GM18861 (cell line): ENCODE measurements around the gene GJC1.
"Not testable (repeated sequence)": the region's sequence is repeated elsewhere in the genome, so short reads cannot be mapped to it uniquely, and the experiment has no call there.

Experiments used
- ATAC-seq: cut with Tn5 transposase; IDR thresholded peaks from one replicate; pipeline ENCODE4 v1.9.1; 2021; ENCODE audit not compliant: unreplicated experiment

The GJC1 gene

GRCh38 chr17:44846206-44846605 is 16.1 kb upstream of the GJC1 start:
- no peak for ATAC-seq

- no peak for ATAC-seq
These were observed 14.3 kb upstream of the GJC1 start for GRCh38 chr17:44844390-44844830.

GRCh38 chr17:44842748-44843147 is 12.7 kb upstream of the GJC1 start:
- no peak for ATAC-seq

GRCh38 chr17:44840936-44841335 is 10.8 kb upstream of the GJC1 start:
- no peak for ATAC-seq

- ATAC-seq, result no peak
These were observed 10.2 kb upstream of the GJC1 start for GRCh38 chr17:44840274-44840673.

- no peak for ATAC-seq
These were observed 7.1 kb upstream of the GJC1 start for GRCh38 chr17:44837196-44837595.

- ATAC-seq, result no peak
These were observed 2.7 kb upstream of the GJC1 start for GRCh38 chr17:44832805-44833204.

GRCh38 chr17:44831371-44831770 is 1.3 kb upstream of the GJC1 start:
- ATAC-seq, result no peak

GRCh38 chr17:44830359-44831288 is 537 bp upstream of the GJC1 start:
- ATAC-seq, result no peak

- no peak for ATAC-seq
These were observed 1.1 kb downstream of the GJC1 start for GRCh38 chr17:44828919-44829522.

- no peak for ATAC-seq
These were observed 2.2 kb downstream of the GJC1 start for GRCh38 chr17:44827863-44828262.

GRCh38 chr17:44826123-44826790 is 3.8 kb downstream of the GJC1 start:
- ATAC-seq, result no peak

GRCh38 chr17:44825236-44825635 is 4.9 kb downstream of the GJC1 start:
- not testable (repeated sequence) for ATAC-seq

- ATAC-seq, result no peak
These were observed 9.4 kb downstream of the GJC1 start for GRCh38 chr17:44820631-44821212.

- ATAC-seq, result not testable (repeated sequence)
These were observed 11.6 kb downstream of the GJC1 start for GRCh38 chr17:44818508-44818907.

GRCh38 chr17:44812263-44812662 is 17.8 kb downstream of the GJC1 start:
- ATAC-seq, result no peak

GRCh38 chr17:44808656-44809388 is 21.3 kb downstream of the GJC1 start:
- ATAC-seq, result not testable (repeated sequence)

GRCh38 chr17:44808156-44808555 is 21.9 kb downstream of the GJC1 start:
- no peak for ATAC-seq

- ATAC-seq, result no peak
These were observed 22.3 kb downstream of the GJC1 start for GRCh38 chr17:44807817-44808155.

- ATAC-seq, result no peak
These were observed 22.8 kb downstream of the GJC1 start for GRCh38 chr17:44807093-44807816.
